Neural cell (in vitro differentiated cells): ENCODE results near the gene ST14. TPM values are rescaled to one million over a fixed set of nuclear protein-coding genes. Genes with fewer than 3 reads are reported as not detected.

Source experiments
- H2AFZ ChIP-seq: fragments of 200-600, 300-800 bp; sonication (generic), shearing (Covaris generic); 2 replicates; pipeline ENCODE4 v1.6.0; 2014; ENCODE audit warnings: low read depth, mild to moderate bottlenecking, antibody characterized with exemption, low read length, moderate library complexity
- H3F3A ChIP-seq: fragments of 200-600 bp; shearing (Covaris generic); 2 replicates; pipeline ENCODE4 v1.6.1; 2016; ENCODE audit warnings: mild to moderate bottlenecking, moderate library complexity, mixed read lengths, antibody characterized with exemption, low read length; ENCODE audit not compliant: insufficient read depth, poor library complexity, severe bottlenecking
- H3K27ac ChIP-seq: fragments of 200-600, 300-800 bp; sonication (generic), shearing (Covaris generic); 2 replicates; pipeline ENCODE4 v1.5.1; 2014; ENCODE audit warnings: mild to moderate bottlenecking, low read length, moderate library complexity
- H3K27me3 ChIP-seq: fragments of 300-800, 200-600 bp; sonication (generic), shearing (Covaris generic); 2 replicates; pipeline ENCODE4 v1.6.0; 2014; ENCODE audit warnings: mild to moderate bottlenecking, low read depth, low read length, moderate library complexity; ENCODE audit not compliant: insufficient read depth
- H3K36me3 ChIP-seq: fragments of 300-800, 200-600 bp; sonication (generic), shearing (Covaris generic); 2 replicates; pipeline ENCODE4 v1.5.1; 2014; ENCODE audit warnings: mild to moderate bottlenecking, antibody characterized with exemption, low read length, moderate library complexity; ENCODE audit not compliant: insufficient read depth
- H3K4me2 ChIP-seq: fragments of 300-800, 200-600 bp; sonication (generic), shearing (Covaris generic); 2 replicates; pipeline ENCODE4 v1.6.0; 2014; ENCODE audit warnings: mild to moderate bottlenecking, low read length
- H3K4me3 ChIP-seq: fragments of 300-800, 200-600 bp; sonication (generic), shearing (Covaris generic); 2 replicates; pipeline ENCODE4 v1.5.1; 2014; ENCODE audit warnings: mild to moderate bottlenecking, low read length, moderate library complexity
- H3K79me2 ChIP-seq: fragments of 200-600 bp; shearing (Covaris generic); replicated peaks from 2 replicates; pipeline ENCODE4 v1.6.0; 2014; ENCODE audit warnings: mild to moderate bottlenecking, low read length, moderate library complexity; ENCODE audit not compliant: insufficient read depth
- H3K9ac ChIP-seq: fragments of 300-800, 200-600 bp; sonication (generic), shearing (Covaris generic); 2 replicates; pipeline ENCODE4 v1.6.1; 2016; ENCODE audit warnings: mild to moderate bottlenecking, low read length, mixed read lengths
- H3K9me2 ChIP-seq: fragments of 200-600 bp; shearing (Covaris generic); 2 replicates; pipeline ENCODE4 v1.6.1; 2016; ENCODE audit warnings: mild to moderate bottlenecking, low read length, mixed read lengths; ENCODE audit not compliant: insufficient read depth
- H3K9me3 ChIP-seq: fragments of 200-600, 300-800 bp; sonication (generic), shearing (Covaris generic); 2 replicates; pipeline ENCODE4 v1.6.1; 2016; ENCODE audit warnings: mild to moderate bottlenecking, mixed run types, low read length, moderate library complexity, mixed read lengths
- H4K20me1 ChIP-seq: fragments of 200-600 bp; shearing (Covaris generic); 2 replicates; pipeline ENCODE4 v1.6.1; 2016; ENCODE audit warnings: mild to moderate bottlenecking, mixed run types; ENCODE audit not compliant: insufficient read depth
- CTCF ChIP-seq: fragments of 450-650 bp; IDR thresholded peaks from 2 replicates; pipeline ENCODE4 v1.5.1; 2014; ENCODE audit warnings: antibody characterized with exemption, mild to moderate bottlenecking, moderate library complexity; ENCODE audit not compliant: poor library complexity, severe bottlenecking
- EP300 ChIP-seq: fragments of 450-650 bp; conservative IDR thresholded peaks from 2 replicates; pipeline ENCODE4 v1.6.1; 2014; ENCODE audit warnings: antibody characterized with exemption, mild to moderate bottlenecking, moderate library complexity; ENCODE audit not compliant: poor library complexity, severe bottlenecking
- EZH2 ChIP-seq: fragments of 200-600, 300-800 bp; shearing (Covaris generic), sonication (generic); IDR thresholded peaks from 2 replicates; pipeline ENCODE4 v1.6.1; 2014; ENCODE audit warnings: antibody characterized with exemption, low read length, borderline replicate concordance, mild to moderate bottlenecking; ENCODE audit not compliant: insufficient read depth, poor library complexity, severe bottlenecking
- MXI1 ChIP-seq: fragments of 450-650 bp; conservative IDR thresholded peaks from 2 replicates; pipeline ENCODE4 v1.6.1; 2014; ENCODE audit warnings: antibody characterized with exemption, mild to moderate bottlenecking; ENCODE audit not compliant: poor library complexity, severe bottlenecking
- POLR2AphosphoS5 ChIP-seq: IDR thresholded peaks from 2 replicates; pipeline ENCODE4 v1.6.1; 2012
- RAD21 ChIP-seq: fragments of 450-650 bp; conservative IDR thresholded peaks from 2 replicates; pipeline ENCODE4 v1.6.1; 2014; ENCODE audit warnings: antibody characterized with exemption, mild to moderate bottlenecking, moderate library complexity
- REST ChIP-seq: IDR thresholded peaks from 2 replicates; pipeline ENCODE4 v1.6.1; 2012; ENCODE audit warnings: borderline replicate concordance
- SMC3 ChIP-seq: fragments of 450-650 bp; conservative IDR thresholded peaks from 2 replicates; pipeline ENCODE4 v1.6.1; 2014; ENCODE audit warnings: antibody characterized with exemption, mild to moderate bottlenecking, moderate library complexity; ENCODE audit not compliant: poor library complexity
- TAF1 ChIP-seq: IDR thresholded peaks from 2 replicates; pipeline ENCODE4 v1.6.1; 2012; ENCODE audit warnings: low read depth
- polyA plus RNA-seq: library from polyadenylated mRNA; depleted of rRNA; stranded (reverse); fragments of >200 nt; gene quantifications from 2 replicates; pipeline ENCODE4 v1.2.3, GENCODE V29; 2014

The ST14 gene
- polyA plus RNA-seq, 1 donor from 2014 or later = not detected

DNA sequence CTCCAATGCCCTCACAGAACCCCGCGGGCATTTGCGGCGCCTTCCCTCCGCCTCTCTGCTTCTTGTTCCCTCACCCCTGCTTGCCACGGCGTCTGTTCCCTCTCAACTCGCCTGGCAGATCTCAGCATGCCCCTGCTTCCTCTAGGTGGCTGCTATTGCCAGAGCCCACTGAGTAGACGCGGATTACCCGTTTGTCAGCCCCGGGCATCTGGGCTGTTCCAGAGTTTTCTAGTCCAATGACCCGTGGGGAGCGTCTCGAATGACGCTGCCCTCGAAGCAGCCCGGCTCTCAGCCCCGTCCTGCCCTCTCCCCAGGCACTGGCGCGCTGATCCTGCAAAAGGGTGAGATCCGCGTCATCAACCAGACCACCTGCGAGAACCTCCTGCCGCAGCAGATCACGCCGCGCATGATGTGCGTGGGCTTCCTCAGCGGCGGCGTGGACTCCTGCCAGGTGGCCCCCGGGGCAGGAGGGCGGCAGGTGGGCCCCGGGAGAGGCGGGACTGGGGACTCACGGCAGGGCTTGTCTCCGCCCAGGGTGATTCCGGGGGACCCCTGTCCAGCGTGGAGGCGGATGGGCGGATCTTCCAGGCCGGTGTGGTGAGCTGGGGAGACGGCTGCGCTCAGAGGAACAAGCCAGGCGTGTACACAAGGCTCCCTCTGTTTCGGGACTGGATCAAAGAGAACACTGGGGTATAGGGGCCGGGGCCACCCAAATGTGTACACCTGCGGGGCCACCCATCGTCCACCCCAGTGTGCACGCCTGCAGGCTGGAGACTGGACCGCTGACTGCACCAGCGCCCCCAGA is 49.7 kb downstream of the ST14 start:
- H3K36me3 ChIP-seq = no peaks in the 10 kb centered on the region
- TF ChIP-seq TAF1 = no peak
- no peak for TF ChIP-seq EZH2
- no peak for TF ChIP-seq MXI1
- TF ChIP-seq SMC3 = no peak
- no peak for TF ChIP-seq REST
- no peak for TF ChIP-seq RAD21
- no peak for TF ChIP-seq EP300
- no peak for TF ChIP-seq POLR2AphosphoS5
- TF ChIP-seq CTCF = no peak
- no peaks in the 10 kb centered on the region for H3K9me2 ChIP-seq
- H3K27me3 ChIP-seq = no peaks in the 10 kb centered on the region
- no peak overlapping the region for H2AFZ ChIP-seq
- no peak overlapping the region for H3K4me3 ChIP-seq
- no peaks in the 10 kb centered on the region for H4K20me1 ChIP-seq
- H3K4me2 ChIP-seq = no peak overlapping the region
- no peaks in the 10 kb centered on the region for H3K9me3 ChIP-seq
- H3K27ac ChIP-seq = no peak overlapping the region
- no peak overlapping the region for H3K9ac ChIP-seq
- H3F3A ChIP-seq = no peaks in the 10 kb centered on the region
- H3K79me2 ChIP-seq = no peaks in the 10 kb centered on the region

GRCh38 chr11:130209954-130210854 is 50.6 kb downstream of the ST14 start:
- TF ChIP-seq CTCF = no peak
- no peak for TF ChIP-seq MXI1
- TF ChIP-seq RAD21 = no peak
- no peak for TF ChIP-seq SMC3
- no peak for TF ChIP-seq TAF1
- no peak for TF ChIP-seq REST
- no peaks in the 10 kb centered on the region for H3K79me2 ChIP-seq
- H3K9ac ChIP-seq = no peak overlapping the region
- H4K20me1 ChIP-seq = no peaks in the 10 kb centered on the region
- H3F3A ChIP-seq = no peaks in the 10 kb centered on the region
- H3K4me3 ChIP-seq = no peak overlapping the region
- H2AFZ ChIP-seq = no peak overlapping the region
- H3K36me3 ChIP-seq = no peaks in the 10 kb centered on the region
- H3K9me2 ChIP-seq = no peaks in the 10 kb centered on the region
- no peak overlapping the region for H3K4me2 ChIP-seq
- H3K27ac ChIP-seq = no peak overlapping the region
- H3K9me3 ChIP-seq = no peaks in the 10 kb centered on the region
- H3K27me3 ChIP-seq = no peaks in the 10 kb centered on the region
